Parathyroid adenoma (tissue), 2 donors: ENCODE measurements around the gene DCUN1D3.

ENCODE experiments used
- H2AFZ ChIP-seq: fragments of 300-600 bp; sonication (generic); one replicate; pipeline ENCODE4 v1.7.0; 2017; ENCODE audit warnings: antibody characterized with exemption, mild to moderate bottlenecking
- H3K27ac ChIP-seq: fragments of 300-600 bp; sonication (generic); one replicate; pipeline ENCODE4 v1.7.0; 2017
- H3K27me3 ChIP-seq: fragments of 300-600 bp; sonication (generic); one replicate; pipeline ENCODE4 v1.7.0; 2017; ENCODE audit warnings: low read length; ENCODE audit not compliant: control insufficient read depth, insufficient read depth
- H3K36me3 ChIP-seq: fragments of 300-600 bp; sonication (generic); one replicate; pipeline ENCODE4 v1.7.0; 2017; ENCODE audit warnings: low read length; ENCODE audit not compliant: control insufficient read depth, insufficient read depth
- H3K4me1 ChIP-seq: fragments of 300-600 bp; sonication (generic); one replicate; pipeline ENCODE4 v1.7.0; 2017; ENCODE audit warnings: control low read depth
- H3K4me2 ChIP-seq: fragments of 300-600 bp; sonication (generic); one replicate; pipeline ENCODE4 v1.7.0; 2017; ENCODE audit warnings: low read length
- H3K4me3 ChIP-seq: fragments of 300-600 bp; sonication (generic); one replicate; pipeline ENCODE4 v1.7.0; 2017; ENCODE audit warnings: low read depth, low read length
- H3K79me2 ChIP-seq: fragments of 300-600 bp; sonication (generic); one replicate; pipeline ENCODE4 v1.7.0; 2017; ENCODE audit warnings: control low read depth
- H3K9ac ChIP-seq: fragments of 300-600 bp; sonication (generic); one replicate; pipeline ENCODE4 v1.7.0; 2017; ENCODE audit warnings: mild to moderate bottlenecking
- H3K9me3 ChIP-seq: fragments of 300-600 bp; sonication (generic); one replicate; pipeline ENCODE4 v1.7.0; 2017; ENCODE audit warnings: low read length; ENCODE audit not compliant: control insufficient read depth
- TF ChIP-seq, protein P1 (sequence below): fragments of 300-600 bp; sonication (generic); IDR thresholded peaks from one replicate; pipeline ENCODE4 v1.7.0; 2017; ENCODE audit warnings: antibody characterized with exemption, mild to moderate bottlenecking
- donor health status: primary hyperparathyroidism.

DCUN1D3 gene

GRCh38 chr16:20944861-20945574 lies 44.9 kb upstream of the DCUN1D3 start:
- H3K4me2 ChIP-seq = no peak overlapping the region
- no peaks in the 10 kb centered on the region for H3K9me3 ChIP-seq
- no peaks in the 10 kb centered on the region for H3K79me2 ChIP-seq
- H3K4me3 ChIP-seq = no peak overlapping the region
- H2AFZ ChIP-seq = no peak overlapping the region
- H3K4me1 ChIP-seq = no peaks in the 10 kb centered on the region
- TF ChIP-seq, protein P1, sequence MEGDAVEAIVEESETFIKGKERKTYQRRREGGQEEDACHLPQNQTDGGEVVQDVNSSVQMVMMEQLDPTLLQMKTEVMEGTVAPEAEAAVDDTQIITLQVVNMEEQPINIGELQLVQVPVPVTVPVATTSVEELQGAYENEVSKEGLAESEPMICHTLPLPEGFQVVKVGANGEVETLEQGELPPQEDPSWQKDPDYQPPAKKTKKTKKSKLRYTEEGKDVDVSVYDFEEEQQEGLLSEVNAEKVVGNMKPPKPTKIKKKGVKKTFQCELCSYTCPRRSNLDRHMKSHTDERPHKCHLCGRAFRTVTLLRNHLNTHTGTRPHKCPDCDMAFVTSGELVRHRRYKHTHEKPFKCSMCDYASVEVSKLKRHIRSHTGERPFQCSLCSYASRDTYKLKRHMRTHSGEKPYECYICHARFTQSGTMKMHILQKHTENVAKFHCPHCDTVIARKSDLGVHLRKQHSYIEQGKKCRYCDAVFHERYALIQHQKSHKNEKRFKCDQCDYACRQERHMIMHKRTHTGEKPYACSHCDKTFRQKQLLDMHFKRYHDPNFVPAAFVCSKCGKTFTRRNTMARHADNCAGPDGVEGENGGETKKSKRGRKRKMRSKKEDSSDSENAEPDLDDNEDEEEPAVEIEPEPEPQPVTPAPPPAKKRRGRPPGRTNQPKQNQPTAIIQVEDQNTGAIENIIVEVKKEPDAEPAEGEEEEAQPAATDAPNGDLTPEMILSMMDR = no peak
- H3K36me3 ChIP-seq = no peaks in the 10 kb centered on the region
- no peak overlapping the region for H3K27ac ChIP-seq
- H3K27me3 ChIP-seq = no peaks in the 10 kb centered on the region
- no peak overlapping the region for H3K9ac ChIP-seq

GRCh38 chr16:20942256-20942655 lies 42.1 kb upstream of the DCUN1D3 start:
- Histone ChIP-seq H3K27me3 (no peaks in the 10 kb centered on the region), H3K4me1 (no peaks in the 10 kb centered on the region), H3K36me3 (no peaks in the 10 kb centered on the region), H2AFZ (no peak overlapping the region), H3K9ac (no peak overlapping the region), H3K9me3 (no peaks in the 10 kb centered on the region), H3K27ac (no peak overlapping the region), H3K79me2 (no peaks in the 10 kb centered on the region), H3K4me2 (no peak overlapping the region), H3K4me3 (no peak overlapping the region)
- TF ChIP-seq, protein P1 = no peak

GRCh38 chr16:20941636-20941926 lies 41.4 kb upstream of the DCUN1D3 start:
- no peaks in the 10 kb centered on the region for H3K36me3 ChIP-seq
- no peak overlapping the region for H3K9ac ChIP-seq
- H3K79me2 ChIP-seq = no peaks in the 10 kb centered on the region
- no peak overlapping the region for H3K4me2 ChIP-seq
- no peak overlapping the region for H3K27ac ChIP-seq
- H2AFZ ChIP-seq = no peak overlapping the region
- no peaks in the 10 kb centered on the region for H3K9me3 ChIP-seq
- no peak overlapping the region for H3K4me3 ChIP-seq
- H3K4me1 ChIP-seq = no peaks in the 10 kb centered on the region
- TF ChIP-seq, protein P1 = no peak
- no peaks in the 10 kb centered on the region for H3K27me3 ChIP-seq

DNA sequence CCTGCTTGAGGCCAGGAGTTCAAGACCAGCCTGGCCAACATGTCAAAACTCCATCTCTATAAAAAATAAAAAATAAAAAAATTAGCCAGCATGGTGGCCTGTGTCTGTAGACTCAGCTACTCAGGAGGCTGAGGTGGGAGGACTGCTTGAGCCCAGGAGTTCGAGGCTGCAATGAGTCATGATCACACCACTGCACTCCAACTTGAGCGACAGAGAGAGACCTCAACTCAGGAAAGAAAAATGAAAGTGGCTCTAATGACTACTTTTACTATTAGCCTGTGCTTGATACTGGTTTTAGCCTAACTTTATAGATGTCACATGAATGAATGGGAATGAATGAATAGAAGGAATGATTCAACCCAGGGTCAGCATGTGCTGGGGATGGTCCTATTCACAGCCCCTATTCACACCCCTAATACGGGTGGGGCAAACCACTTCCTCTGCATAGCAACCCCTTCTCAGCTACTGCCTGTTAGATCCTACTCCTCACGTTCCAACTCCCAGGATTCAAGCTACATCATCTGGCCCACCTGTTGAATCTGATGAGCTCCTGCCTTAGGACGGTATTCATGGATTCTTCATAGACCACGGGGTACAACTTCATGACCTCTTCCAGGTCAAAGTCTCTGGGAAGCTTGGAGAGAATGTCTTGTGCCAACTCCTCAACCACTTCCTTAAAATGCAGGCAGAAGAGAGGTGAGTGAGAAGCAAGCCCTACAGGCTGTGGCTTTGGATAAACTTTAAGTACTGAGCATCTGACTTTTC lies 40.9 kb upstream of the DCUN1D3 start:
- Histone ChIP-seq H3K4me3 (no peak overlapping the region), H3K79me2 (no peaks in the 10 kb centered on the region), H3K9me3 (no peaks in the 10 kb centered on the region), H3K27me3 (no peaks in the 10 kb centered on the region), H3K36me3 (no peaks in the 10 kb centered on the region), H3K4me2 (no peak overlapping the region), H2AFZ (no peak overlapping the region), H3K9ac (no peak overlapping the region), H3K27ac (no peak overlapping the region), H3K4me1 (no peaks in the 10 kb centered on the region)
- TF ChIP-seq, protein P1 = no peak
